Measurements from ENCODE around the gene PLXNA2.

The PLXNA2 gene

GRCh38 chr1:208243967-208244916, at the start of gene PLXNA2:
TSS of gene PLXNA2 (minus strand) at chr1:208244384. CDS start at chr1:208217922, 26,462 bp downstream.
- peak; percentile 47 for DNase-seq

GRCh38 chr1:208292908-208293307, 48.7 kb upstream of the PLXNA2 start:
- no peak for DNase-seq

GRCh38 chr1:208291923-208292711, 47.9 kb upstream of the PLXNA2 start:
- DNase-seq = no peak

GRCh38 chr1:208291129-208291528, 46.9 kb upstream of the PLXNA2 start:
- DNase-seq = no peak

GRCh38 chr1:208289716-208290115, 45.5 kb upstream of the PLXNA2 start:
- DNase-seq = no peak

GRCh38 chr1:208288495-208288894, 44.3 kb upstream of the PLXNA2 start:
- no peak for DNase-seq

- DNase-seq = no peak
These were observed 36.7 kb upstream of the PLXNA2 start for GRCh38 chr1:208280681-208281450.

GRCh38 chr1:208279826-208280588, 35.8 kb upstream of the PLXNA2 start:
- no peak for DNase-seq

GRCh38 chr1:208278638-208279037, 34.5 kb upstream of the PLXNA2 start:
- no peak for DNase-seq

GRCh38 chr1:208276757-208277435, 32.7 kb upstream of the PLXNA2 start:
- no peak for DNase-seq

GRCh38 chr1:208275083-208275482, 30.9 kb upstream of the PLXNA2 start:
- DNase-seq = no peak

GRCh38 chr1:208273386-208274017, 29.3 kb upstream of the PLXNA2 start:
- DNase-seq = no peak

GRCh38 chr1:208272713-208273112, 28.5 kb upstream of the PLXNA2 start:
- no peak for DNase-seq

GRCh38 chr1:208272311-208272710, 28.1 kb upstream of the PLXNA2 start:
- no peak for DNase-seq

GRCh38 chr1:208271236-208271635, 27.1 kb upstream of the PLXNA2 start:
- DNase-seq = no peak

GRCh38 chr1:208270651-208271141, 26.5 kb upstream of the PLXNA2 start:
- DNase-seq = no peak

- no peak for DNase-seq
These were observed 25.1 kb upstream of the PLXNA2 start for GRCh38 chr1:208269338-208269666.

- DNase-seq = no peak
These were observed 24.6 kb upstream of the PLXNA2 start for GRCh38 chr1:208268541-208269337.

- no peak for DNase-seq
These were observed 21.3 kb upstream of the PLXNA2 start for GRCh38 chr1:208265525-208265924.

- no peak for DNase-seq
These were observed 20.9 kb upstream of the PLXNA2 start for GRCh38 chr1:208265122-208265469.

Data from stimulated activated CD4-positive, alpha-beta T cell treated with anti-CD3 and anti-CD28 coated beads, Interleukin-12 subunit alpha, Interleukin-12 subunit beta, amount 100 ng/mL, for 4 hours (primary cell).